Measurements from ENCODE around the gene RPL28.

The RPL28 gene

DNA sequence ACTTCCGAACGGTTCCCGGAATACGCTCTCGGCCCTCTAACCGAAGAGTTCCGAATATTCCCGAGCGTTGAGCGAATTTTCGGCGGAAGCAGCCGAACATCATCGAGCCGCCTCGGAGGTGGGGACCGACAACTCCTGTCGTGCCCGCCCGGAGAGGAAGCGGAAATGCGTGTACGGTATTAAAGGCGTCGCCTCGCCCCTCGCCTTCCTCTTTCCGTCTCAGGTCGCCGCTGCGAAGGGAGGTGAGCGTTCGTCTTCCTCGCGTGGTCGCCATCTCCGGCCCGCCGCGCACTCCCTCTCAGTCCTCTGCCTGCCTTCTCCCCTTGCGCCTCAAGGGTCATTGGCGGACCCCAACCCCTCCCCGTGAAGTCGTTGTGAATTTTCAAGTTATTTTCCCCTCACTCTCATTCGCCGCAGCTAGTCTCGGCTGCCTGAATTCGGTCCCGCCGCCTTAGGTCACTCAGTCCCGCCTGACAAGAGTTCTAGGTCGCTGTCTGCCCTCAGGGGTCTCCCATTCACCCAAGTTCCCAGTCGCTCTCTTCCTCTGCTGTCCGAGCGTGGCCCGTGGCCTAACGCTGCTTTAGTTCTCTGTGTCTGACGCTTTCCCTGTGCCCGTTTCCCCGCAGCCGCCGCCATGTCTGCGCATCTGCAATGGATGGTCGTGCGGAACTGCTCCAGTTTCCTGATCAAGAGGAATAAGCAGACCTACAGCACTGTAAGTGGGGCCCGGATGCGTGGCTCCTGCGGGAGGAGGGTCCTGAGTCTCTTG lies at the start of gene RPL28:
Gene RPL28, plus strand, starts transcription at position 209 of the 769 bp plus-strand sequence. Its CDS starts 426 bp downstream, at position 635.
- in situ Hi-C loops (cut with MboI; ENCODE audit: low sequenced_read_pairs) = no loop called here

DNA sequence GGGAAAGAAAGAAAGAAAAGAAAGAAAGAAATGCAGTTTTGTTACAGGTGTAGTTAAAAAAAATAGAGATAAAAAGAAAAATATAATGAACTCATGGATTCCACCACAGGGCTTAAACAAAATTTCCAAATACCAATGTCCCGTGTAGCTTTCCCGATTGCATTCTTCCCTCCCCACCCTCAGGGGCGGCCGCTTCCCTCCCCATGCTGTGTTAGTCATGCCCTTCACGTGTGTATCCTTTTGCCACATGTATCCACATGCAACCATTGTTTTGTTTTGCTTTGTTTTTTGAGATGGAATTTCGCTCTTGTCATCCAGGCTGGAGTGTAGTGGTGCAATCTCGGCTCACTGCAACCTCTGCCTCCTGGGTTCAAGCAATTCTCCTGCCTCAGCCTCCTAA lies 49.6 kb upstream of the RPL28 start:
- in situ Hi-C loops (cut with MboI; ENCODE audit: low sequenced_read_pairs) = no loop called here

DNA sequence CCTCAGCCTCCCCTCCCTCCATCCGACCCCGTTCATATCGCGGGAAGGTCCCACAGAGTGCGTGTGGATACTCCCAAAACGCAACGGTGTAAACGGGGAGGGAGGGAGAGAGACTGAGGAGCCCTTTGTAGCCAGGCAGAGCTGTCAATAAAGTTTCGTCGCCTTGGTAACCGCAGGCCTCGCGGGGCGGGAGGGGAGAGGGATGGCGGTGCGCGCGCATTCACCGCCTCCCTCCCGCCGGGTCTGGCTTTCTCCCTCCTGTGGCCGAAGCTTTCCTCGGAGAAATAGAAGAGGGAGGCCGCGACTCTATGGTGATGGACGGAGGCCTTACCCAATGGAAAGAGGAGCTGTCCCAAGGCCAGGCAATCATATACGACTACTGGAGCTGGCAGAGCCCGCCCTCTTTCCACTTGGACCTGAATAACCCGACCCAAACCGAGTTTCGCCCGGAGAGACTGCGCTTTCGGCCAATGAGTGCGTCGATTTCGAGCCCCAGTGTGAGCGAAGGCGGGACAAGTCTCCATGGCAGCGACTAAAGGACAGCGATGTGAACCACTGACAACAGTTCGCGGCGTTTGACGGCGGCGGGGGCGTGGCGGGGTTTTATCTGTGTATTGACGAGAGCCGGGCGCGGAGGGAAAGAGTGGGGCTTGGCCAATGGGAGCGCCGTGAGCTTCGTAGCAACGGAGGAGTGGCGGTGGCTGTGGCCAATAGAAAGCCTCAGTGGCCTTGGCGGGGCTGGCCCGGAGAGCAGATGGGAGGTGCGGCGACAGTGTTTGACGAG lies 46.4 kb upstream of the RPL28 start, which contains the start of gene KMT5C:
Gene KMT5C, plus strand, starts transcription at position 772 of the 784 bp plus-strand sequence. CDS start 2,061 bp downstream, outside the sequence.
- in situ Hi-C loops (cut with MboI; ENCODE audit: low sequenced_read_pairs) = no loop called here

DNA sequence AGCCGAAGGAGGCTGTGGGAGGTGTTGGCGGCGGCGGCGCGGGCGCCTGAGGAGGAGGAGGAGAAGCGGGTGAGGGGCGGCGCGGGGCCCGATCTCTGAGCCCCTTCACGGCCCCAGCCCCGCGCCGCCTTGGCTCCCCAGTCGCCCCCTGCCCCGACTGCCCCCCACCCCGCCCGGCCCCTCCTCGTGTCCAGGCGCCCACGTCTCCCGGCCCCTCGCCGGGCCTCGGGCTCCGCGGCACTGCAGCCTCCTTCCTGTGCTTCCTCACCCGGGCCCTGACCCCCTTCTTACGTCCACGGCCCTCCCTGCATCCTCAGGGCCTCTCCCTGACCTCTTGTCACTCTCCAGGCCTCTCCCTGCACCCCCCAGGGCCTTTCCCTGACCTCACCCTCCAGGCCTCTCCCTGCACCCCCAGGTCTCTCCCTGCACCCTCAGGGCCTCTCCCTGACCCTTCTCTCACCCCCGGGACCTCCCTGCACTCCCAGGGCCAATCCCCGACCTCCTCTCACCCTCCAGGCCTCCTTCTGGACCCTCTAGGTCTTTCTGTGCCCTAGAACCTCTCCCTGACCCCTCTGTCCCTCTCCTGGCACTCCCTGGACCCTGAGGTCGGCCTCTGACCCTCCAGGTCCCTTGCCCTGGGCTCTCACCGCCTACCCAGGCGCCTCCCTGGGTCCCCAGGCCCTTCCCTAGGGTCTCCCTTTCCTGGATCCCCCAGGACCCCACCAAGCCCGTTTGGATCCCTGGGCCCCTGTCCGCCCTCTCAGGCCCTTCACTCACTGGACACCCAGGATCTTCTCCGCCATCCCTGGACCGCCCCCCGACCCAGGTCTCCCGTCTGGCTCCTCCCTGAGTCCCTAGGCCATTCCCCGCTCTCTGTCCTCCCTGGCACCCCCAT lies 45.6 kb upstream of the RPL28 start:
- in situ Hi-C loops (cut with MboI; ENCODE audit: low sequenced_read_pairs) = no loop called here

DNA sequence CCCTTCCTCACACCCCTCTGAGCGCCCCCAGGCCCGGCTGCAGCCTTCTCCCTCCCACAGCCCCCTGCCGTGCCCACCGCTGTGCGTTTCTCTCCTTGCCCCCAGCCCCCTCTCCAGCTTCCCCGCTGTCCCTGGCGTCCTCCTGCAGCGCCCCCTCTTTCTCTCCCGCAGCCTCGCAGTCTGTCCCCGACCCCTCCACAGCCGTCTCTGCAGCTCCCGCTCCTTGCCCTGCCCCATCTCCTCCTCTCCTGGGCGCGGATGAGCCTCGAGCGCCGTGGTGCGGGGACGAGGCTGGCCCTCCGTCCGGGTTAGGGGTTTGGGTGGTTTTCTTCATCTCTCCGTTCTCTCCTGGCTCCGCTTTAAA lies 45.0 kb upstream of the RPL28 start:
- in situ Hi-C loops (cut with MboI; ENCODE audit: low sequenced_read_pairs) = no loop called here

DNA sequence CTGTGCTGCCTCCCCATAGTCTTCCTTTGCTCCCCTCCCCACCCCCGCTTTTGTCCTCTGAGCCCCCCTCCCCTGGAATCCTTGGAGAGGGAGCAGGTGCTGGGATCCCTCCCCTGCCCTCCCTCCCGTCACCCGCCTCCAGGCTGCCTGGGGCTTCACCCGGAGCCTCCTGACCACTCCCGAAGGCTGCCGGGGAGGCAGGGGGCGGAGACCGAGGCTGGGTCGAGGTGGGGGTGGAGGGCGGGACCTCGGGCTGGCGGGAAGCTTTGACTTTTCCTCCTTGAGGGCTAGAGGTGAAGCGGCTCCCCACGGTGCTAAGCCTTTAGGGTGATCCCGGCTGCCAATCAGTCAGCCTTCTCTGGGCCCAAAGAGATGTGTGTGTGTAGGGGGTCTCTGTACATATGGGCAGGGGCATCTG lies 44.6 kb upstream of the RPL28 start:
- in situ Hi-C loops (cut with MboI; ENCODE audit: low sequenced_read_pairs) = no loop called here

DNA sequence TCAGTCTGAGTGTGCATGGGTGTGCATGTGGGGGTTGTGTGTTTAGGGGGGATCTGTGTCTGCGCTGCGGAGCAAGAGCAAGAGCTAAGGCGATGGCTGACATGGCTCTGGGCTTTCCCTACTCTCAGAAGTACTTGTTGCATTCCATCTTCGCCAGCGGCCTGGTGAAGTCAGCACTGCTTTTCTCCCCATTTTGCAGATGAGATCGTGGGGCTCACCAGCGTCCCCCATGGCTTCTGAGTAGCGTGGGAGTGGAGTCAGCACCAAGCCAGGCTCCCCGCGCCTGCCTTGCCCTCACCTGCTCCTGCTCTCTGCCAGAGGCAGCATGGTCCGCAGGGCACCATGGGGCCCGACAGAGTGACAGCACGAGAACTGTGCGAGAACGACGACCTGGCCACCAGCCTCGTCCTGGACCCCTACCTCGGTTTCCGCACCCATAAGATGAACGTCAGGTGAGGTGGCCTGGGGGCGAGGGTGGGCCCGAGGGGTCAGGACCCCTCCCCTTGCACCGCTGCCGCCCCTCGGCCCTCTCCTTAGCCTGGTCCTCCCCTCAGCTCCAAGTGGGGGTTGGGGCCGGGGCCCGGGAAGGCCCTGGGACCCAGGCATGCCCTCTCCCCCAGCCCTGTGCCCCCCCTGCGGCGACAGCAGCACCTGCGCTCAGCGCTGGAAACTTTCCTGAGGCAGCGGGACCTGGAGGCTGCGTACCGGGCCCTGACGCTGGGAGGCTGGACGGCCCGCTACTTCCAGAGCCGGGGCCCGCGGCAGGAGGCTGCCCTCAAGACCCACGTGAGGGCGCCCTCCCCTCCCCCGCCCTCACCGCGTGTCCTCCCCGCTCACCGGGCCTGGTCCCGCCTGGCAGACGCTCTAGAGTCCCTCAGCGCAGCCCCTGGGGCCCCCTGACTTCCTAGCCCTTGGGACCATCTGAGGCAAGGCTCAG lies 43.9 kb upstream of the RPL28 start:
- in situ Hi-C loops (cut with MboI; ENCODE audit: low sequenced_read_pairs) = no loop called here

DNA sequence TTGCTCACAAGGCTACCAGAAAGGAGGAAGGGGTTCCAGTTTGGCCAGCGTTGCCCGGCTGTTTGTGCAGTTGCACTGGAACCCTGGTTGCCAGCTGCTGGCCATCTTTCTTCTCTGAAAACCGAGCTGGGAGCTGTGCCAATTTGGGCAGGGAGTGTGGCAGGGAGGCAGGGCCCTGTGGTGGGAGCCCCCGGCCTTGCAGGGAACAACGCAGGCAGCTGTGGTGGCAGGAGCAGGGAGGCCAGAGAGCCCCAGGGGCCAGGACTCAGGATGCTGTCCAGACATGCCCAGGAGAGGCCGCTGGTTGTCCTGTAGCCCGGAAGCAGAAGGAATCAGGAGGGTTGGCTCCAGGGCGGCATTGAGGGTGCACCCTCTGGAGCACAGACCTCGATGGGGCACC lies 41.3 kb upstream of the RPL28 start:
- in situ Hi-C loops (cut with MboI; ENCODE audit: low sequenced_read_pairs) = no loop called here

DNA sequence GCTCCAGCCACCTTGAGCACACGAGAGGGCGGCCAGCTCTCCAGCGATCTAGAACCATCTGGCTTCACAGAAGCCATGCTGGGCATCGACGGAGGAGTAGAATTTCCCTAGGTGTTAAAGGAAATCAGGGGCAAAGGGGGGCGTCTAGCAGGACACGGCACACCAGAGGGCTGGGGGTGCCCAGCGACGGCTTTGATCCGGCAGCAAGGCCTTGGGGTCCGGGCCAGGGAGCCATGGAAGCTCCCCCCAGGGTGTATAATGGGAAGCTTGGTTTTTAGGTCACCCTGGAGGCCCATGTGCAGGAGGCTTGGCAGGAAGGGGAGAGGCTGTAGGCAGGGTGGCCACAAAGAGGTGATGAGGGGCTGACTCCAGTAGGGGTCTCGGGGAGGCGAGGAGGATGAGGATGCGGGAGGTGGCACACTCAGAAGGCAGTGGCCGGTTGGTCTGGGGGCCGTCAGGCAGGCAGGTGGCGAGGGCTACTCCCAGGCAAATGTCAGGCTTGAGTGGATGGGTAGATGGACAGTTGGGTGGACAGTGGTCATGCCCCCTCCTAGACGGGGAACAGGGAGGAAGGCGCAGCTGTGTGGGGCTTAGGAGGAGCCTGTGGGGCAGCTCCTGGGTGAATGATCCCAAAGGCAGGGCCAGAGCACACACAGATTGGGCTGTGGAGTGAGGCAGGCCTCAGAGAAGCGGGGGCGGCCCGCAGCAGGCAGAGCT lies 40.5 kb upstream of the RPL28 start:
- in situ Hi-C loops (cut with MboI; ENCODE audit: low sequenced_read_pairs) = no loop called here

DNA sequence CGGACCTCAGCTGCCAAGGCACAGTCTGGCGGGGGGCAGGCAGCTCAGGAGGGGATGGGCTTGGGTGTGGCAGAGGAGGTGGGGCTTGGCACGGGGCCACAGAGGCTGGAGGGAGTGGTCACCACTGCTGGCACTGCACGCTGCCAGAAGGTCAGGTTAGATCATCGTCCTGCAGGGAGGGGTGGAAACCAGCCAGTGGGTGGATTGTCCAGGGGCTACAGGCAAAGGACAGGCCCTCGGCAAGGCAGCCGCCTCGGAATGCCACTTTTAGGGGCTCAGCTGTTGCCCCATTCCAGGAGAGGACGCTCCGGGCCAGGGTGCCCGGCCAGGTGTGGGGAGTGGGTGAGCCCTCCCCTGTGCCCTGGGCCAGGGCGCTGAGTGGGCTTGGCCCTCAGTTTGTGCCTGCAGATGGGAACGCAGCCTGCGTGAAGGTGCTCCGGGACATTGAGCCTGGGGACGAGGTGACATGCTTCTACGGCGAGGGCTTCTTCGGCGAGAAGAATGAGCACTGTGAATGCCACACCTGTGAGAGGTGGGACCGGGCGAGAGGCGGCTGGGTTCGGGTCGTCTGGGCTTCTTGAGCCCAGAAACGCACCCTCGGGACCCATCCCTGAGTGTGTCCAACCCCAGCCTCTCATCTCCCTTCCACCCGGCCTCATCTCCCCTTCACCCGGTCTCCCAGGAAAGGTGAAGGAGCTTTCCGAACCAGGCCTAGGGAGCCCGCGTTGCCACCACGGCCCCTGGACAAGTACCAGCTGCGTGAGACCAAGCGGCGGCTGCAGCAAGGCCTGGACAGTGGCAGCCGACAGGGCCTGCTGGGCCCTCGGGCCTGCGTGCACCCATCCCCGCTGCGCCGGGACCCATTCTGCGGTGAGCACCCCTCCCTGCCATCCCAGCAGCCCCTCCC lies 39.7 kb upstream of the RPL28 start:
- in situ Hi-C loops (cut with MboI; ENCODE audit: low sequenced_read_pairs) = no loop called here

DNA sequence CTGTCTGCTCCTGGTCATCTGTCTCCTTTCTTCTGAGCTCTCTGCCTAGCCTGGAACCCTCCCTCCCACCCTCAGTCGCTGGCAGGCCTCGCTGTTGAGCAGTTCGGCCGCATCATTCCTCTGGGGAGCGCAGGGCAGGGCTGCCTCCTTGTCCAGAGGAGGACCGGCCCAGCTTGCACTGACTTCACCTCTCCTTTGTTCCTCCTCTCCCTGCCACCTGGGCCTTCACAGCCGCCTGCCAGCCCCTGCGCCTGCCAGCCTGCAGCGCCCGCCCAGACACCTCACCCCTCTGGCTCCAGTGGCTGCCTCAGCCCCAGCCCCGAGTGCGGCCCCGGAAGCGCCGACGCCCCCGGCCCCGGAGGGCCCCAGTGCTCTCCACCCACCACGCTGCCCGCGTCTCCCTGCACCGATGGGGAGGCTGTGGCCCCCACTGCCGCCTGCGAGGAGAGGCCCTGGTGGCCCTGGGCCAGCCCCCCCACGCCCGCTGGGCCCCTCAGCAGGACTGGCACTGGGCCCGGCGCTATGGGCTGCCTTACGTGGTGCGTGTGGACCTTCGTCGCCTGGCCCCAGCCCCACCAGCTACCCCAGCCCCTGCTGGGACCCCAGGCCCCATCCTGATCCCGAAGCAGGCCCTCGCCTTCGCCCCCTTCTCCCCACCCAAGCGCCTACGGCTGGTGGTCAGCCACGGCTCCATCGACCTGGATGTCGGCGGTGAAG lies 38.8 kb upstream of the RPL28 start:
- in situ Hi-C loops (cut with MboI; ENCODE audit: low sequenced_read_pairs) = no loop called here

DNA sequence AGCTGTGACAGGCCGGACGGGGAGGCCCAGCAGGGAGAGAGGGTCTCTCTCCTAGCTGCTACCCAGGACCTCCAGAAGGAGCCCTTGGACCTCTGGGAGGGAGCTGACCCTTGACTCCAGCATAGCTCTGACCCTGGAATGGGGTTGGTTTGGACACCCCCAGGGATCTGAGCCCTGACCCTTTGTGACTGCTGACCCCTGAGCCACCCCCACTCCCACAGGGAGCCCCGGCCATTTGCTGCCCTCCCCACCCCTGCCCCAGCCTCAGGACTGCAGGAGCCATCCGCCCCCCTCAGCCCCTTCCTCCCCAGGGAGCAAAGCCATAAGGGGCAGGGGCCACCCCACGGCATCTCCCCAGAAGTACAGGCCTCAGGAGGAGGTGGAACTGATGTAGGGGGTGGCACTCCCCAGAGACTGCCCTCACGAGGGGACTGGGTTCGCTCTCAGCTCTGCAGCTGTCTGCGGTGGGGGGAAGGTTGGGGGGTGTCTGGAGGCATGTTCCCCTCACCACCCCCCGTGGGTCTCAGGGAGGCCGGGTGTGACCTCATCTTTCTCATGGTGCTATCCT lies 38.2 kb upstream of the RPL28 start:
- in situ Hi-C loops (cut with MboI; ENCODE audit: low sequenced_read_pairs) = no loop called here

DNA sequence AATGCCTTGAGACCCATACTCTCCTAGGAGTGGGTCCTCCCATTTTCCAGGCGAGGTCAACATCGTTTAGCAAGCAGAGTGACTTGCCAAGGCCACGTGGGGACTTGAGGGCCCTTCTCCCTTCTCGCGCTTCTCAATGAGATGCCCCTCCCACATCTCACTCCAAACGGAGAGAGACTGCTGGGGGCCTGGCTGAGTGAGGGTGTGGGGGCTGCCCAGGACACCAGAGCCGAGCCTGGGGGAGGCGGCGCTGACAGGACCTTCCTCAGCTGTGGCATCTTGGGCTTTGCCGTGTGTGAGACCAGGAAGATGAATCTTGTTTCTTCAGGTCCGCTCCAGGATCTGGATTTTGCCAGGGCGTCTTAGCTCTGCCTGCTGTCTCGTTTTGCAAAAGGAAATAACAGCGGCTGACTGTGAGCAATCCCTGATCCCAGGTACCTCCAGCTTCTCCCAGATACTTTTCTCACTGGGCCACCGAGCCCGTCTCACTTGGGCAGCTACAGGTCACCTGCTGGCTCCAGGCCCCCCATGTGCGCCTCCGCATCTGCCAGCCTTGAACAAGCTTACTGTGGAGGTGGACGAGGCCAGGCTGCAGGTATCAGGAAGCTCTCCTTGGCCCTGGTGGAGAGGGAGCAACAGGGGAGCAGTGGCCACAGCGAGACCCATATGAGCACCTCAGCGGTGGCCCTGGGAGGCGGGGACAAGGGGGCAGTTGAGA lies 37.3 kb upstream of the RPL28 start:
- in situ Hi-C loops (cut with MboI; ENCODE audit: low sequenced_read_pairs) = no loop called here

DNA sequence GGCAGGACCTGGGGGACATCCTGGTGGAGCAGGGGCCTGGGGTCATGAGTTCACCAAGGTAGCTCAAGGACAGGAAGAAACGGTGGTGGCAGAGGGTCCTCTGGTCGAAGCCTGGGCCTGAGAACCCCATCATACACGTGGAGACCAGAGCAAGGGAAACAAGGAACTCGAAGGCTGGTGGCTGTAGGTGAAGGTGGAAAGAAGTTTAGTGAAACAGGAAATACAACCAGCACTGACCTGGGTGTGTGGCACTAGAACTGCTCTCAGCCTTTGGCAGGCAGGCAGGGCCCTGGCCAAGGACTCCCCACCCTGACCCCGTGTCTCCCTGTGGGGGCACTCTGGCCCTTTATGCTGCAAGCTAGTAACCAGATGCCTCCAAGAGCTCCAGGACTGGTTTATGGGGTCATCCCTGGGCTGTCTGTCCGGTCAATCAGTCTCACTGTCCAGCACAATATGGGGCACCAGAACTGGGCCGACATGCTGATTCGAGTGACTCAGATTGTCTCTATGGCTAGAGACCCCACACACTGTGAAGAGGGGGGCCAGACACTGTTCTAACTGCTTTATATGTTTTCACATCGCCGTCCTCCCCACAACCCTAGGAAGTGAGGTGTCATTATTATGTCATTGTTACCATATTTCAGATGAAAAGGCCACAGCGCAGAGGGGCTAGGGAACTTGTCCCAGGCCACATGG lies 35.0 kb upstream of the RPL28 start:
- in situ Hi-C loops (cut with MboI; ENCODE audit: low sequenced_read_pairs) = no loop called here

DNA sequence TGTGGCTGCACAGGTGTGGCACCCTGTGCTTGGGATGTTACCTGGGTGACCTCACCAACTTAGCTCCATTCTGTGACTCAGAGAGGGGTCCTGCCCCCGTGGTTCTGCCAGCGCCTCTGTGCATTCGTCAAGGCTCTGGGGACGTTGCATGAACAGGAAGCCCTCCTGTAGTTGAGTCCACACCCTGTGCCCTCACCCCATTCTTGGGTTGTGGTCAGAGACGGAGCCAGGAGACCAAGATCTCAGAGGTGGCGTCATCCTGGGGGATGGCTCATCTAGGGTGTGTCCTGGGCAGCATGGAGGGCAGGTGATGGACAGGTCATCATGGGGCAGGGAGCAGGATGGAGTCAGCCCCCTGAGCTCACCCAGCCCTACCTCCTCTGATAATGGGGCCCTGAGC lies 33.7 kb upstream of the RPL28 start:
- in situ Hi-C loops (cut with MboI; ENCODE audit: low sequenced_read_pairs) = no loop called here

DNA sequence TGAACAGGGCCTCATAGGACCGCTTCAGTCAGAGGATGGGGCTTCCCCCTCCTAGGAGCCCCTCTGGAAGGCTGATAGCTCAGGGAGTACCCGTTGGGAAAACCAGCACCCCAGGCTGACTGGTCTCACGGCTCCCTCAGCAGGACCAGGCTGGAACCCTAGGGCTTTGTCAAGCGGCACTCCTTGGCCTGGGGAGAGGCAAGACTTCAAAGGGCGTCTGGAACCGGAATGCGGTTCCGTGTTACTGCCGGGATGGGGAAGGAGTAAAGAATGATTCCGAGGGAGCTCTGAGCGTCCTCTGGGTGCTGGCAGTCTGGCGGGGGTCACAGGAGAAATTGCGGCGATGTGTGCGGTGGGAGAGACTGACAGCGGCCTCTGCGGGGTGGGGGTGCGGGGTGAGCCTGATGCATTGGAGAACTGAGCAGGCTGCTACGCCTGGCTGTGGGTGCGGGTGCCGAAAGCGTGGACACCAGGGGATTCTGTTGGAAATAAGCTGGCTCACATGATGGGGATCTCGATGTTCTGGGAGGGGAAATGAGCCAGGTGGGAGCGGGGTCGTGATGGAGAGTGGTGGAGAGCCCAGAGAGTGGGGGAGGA lies 33.1 kb upstream of the RPL28 start:
- in situ Hi-C loops (cut with MboI; ENCODE audit: low sequenced_read_pairs) = no loop called here

Measured in HL-60/S4 treated with retinoic acid at 250 ng/mL for 4 days and 3 days (cell line).